OCI-M1 (cell line): ENCODE measurements around the gene MYH9.
"Not testable (repeated sequence)": the region's sequence is repeated elsewhere in the genome, so short reads cannot be mapped to it uniquely, and the experiment has no call there.

ENCODE experiments used
- DNase-seq: peaks from one replicate; lab custom pipeline; 2025; lab: John Stamatoyannopoulos, UW

Gene MYH9

GRCh38 chr22:36271951-36272350 is 115.8 kb downstream of the MYH9 start:
- not testable (repeated sequence) for DNase-seq

GRCh38 chr22:36271231-36271630 is 116.5 kb downstream of the MYH9 start:
- not testable (repeated sequence) for DNase-seq

- no peak for DNase-seq
Observed at GRCh38 chr22:36267896-36268485, 119.8 kb downstream of the MYH9 start.

- no peak for DNase-seq
Observed at GRCh38 chr22:36267058-36267457, 120.7 kb downstream of the MYH9 start.

DNA sequence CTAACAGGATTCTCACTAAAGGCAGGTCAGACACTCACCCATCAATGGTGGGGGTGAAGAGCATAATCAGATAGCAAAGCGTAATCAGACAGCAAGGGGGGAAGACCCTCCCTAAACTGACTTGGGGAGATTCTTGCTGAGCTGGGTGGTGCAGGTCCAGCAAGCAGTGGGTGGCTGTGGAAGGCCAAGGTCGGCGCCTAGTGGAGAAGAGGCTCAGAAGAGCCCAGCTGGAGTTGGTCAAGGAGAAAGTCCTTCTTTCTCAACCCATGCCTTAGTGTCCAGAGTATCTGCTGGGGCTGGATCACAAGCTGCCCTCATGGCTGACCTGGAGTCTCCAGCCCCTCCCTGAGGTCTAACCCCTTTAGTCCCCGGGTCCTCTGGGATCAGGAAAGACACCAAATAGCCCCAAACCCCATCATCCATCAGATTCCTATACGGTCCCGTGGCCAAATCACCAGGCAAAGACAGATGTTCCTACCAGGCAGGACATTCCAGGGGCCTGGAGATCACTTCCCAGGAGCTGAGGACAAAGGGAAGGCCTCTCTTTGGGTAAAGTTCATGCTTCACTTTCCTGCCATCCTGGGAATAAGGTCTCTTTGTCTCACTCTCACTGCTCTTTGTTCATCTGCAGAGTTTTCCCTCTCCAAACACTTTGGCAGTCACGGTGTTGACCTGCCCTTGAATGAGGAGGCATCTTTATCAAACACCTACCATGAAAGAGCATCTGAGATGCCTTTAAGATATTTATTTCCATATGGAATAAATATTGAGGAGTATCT is 123.7 kb downstream of the MYH9 start:
- not testable (repeated sequence) for DNase-seq

GRCh38 chr22:36263216-36263673 is 124.5 kb downstream of the MYH9 start:
- DNase-seq: peak; percentile 19

DNA sequence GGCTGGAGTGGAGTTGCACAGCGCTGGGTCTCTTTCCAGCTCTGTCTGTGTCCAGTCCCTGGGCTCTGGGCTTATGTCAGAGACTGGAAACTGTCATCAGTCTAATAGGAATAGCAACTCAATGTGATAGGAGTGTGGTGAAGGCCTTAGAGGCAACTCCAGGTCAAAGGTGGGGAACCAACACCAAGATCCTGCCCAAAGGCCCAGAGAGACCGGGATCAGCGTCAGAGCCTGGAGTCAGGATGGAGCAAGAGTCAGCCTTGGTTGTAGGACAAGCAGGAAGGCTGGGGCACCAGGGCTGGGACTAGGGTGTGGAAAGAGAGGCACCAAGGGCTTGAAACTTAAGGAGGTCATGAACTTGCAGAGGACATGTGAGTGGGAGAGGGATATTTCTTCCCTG is 125.5 kb downstream of the MYH9 start:
- DNase-seq: not testable (repeated sequence)

- not testable (repeated sequence) for DNase-seq
Observed at GRCh38 chr22:36261675-36262074, 126.1 kb downstream of the MYH9 start.

DNA sequence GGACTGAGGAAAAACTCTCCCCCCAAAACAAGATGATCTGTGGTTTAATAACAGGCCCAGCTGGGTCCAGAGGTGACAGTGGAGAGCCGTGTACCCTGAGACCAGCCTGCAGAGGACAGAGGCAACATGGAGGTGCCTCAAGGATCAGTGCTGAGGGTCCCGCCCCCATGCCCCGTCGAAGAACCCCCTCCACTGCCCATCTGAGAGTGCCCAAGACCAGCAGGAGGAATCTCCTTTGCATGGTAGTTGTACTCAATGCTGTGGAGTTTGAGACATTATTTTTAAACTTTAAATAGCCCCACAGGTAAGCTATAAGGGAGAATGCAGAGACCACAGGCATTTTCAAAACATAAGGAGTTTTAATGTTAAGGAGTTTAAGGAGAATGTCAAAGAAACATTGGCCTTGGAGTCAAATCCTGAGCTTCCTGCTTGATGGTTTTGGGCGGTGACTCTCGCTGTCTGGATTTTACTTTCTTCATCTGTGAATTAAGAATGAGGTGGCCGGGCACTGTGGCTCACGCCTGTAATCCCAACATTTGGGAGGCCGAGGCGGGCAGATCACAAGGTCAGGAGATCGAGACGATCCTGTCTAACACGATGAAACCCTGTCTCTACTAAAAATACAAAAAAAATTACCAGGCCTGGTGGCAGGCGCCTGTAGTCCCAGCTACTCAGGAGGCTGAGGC is 128.0 kb downstream of the MYH9 start:
- no peak for DNase-seq

GRCh38 chr22:36258701-36259614 is 128.8 kb downstream of the MYH9 start:
- peak; percentile 20 for DNase-seq

DNA sequence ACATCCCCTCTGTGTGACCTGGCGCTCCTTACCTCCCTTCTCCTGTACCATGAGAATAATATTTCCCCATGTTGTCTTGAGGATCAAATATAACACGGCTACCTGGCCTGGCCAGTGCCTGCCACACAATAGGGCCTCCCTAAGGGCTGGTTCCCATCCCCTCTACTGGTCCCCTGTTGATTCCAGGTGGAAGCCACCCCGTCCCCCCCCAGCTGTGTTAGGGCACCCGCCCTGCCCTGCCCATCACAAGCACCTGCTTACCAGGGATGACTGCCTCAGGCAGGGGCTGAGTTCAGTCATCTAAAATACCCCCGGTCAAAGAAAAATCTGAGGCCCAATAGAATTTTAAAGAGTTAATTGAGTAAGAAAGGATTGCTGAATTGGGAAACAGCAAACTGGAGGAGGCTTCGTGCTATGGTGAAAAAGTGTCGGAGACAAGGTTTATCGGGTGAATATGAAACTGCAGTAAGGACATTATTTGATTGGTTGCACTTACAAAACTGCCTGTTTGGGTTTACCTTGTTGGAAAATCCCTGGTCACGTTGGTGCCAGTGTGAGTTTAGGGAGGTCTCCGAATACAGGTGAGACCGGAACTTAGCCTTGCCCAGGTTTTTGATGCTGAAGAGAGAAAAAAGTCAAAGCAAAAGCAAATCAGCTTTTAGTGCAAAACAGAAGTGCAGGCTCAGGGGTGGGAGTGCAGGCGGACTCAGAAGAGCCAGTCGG is 129.7 kb downstream of the MYH9 start:
- DNase-seq: no peak

GRCh38 chr22:36257308-36257707 is 130.5 kb downstream of the MYH9 start:
- no peak for DNase-seq

DNA sequence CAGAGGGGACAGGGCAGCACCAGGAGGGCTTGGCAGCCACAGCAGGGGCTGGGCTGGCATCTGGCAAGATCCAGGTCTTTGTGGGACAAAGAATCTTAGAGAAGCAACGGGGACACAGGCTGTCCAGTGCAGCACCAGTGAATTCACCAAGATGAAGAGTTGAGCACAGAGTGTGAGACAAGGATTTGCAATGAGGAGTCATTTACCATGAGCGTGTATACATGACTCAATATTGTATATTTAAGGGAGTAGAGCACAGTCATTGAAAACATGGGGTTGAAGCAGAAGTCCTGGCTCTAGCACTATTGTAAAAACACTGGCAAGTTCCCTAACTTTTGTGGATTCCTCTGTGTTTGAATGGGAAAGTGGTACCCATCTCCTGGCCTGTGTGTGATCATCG is 131.3 kb downstream of the MYH9 start:
- no peak for DNase-seq

DNA sequence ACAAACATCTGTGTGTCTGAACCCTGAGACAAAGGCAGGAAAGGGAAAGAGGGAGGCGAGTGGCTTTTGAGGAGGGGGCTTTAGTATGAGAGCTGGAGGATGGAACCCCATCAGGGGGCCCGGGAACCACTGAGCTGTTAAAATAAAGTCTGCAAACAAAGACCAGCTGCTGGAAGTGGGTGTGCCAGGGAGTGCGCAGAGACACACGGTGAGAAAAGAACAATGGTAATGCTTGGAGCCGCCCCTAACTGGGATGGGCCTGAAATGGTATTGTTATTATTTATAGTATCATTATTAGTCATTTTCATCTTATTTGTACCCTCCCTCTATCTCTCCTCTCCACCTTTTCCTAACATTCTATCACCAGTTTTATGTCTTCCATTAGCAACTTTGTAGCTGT is 132.2 kb downstream of the MYH9 start:
- not testable (repeated sequence) for DNase-seq

DNA sequence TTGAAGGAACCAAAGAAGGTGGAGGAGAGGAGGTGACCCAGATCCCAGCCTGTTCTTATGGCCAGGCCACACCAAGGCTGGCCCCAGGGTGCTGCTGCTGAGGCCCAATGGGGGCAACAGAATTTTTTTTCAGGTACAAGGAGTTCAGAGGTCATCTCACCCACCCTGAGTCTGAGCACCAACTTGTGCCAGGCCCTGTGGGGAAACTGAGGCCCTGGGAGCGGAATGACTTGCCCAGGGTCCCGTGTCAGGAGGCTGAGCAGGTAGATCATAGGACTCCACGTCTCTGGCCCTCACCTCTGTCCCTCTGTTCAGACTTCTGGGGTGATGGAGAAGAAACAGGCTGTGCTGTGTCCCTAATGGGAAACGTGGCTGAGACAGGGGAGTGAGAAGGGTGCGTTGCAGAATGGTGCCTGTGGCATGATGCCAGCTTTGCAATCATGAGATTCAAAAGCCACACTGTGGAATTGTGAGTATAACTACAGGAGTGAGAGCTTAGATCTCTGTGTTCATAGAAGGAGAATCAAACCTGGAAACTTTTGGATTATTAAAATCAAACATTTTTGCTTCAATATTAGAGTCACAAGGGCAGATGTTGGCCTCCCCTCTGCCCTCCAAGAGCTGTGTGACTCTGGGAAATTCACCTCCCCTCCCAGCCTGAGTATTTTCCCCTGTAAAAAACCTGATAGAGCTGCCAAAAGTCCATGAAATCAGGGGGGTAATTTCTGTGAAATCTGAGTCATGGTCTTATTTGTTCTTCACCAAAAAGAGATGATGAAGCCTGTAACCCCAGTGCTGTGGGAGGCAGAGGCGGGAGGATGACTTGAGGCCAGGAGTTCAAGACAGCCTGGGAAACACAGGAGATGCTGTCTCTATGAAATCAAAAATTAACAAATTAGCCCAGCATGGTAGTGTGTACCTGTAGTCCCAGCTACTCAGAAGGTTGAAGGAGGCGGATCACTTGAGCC is 134.0 kb downstream of the MYH9 start:
- DNase-seq: peak; percentile 55

- peak; percentile 93 for DNase-seq
Observed at GRCh38 chr22:36252754-36253522, 134.8 kb downstream of the MYH9 start, which contains the start of gene APOL1. Gene APOL1 (plus strand): TSS chr22:36253133. CDS start chr22:36254956, 1,823 bp downstream.

DNA sequence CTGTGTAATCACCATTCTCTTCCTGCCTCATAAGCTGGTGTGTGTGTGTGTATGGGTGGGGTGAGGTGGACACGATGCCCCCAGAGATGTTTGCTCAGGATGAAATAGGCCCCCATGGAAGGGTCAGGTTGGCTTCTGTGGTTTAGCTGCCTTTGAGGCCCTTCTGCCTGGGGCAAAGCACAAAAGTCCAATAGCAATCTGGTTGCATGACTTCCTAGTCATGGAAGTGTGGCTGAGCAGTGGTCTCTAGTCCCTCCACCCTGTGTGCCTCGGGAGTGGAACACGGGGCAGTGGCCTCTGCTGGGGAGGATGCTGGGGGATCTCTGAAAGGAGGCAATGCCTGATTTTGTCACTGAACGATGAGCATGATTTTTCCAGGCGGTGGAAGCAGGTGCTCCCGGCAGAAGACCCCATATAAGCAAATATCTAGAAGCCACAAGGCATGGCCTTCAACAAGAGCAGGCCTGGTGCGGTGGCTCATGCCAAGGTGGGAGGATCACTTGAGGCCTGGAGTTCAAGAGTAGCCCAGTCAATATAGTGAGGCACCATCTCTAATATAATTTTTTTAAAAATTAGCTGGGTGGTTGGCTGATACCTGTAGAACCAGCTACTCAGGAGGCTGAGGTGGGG is 135.7 kb downstream of the MYH9 start:
- DNase-seq: not testable (repeated sequence)

DNA sequence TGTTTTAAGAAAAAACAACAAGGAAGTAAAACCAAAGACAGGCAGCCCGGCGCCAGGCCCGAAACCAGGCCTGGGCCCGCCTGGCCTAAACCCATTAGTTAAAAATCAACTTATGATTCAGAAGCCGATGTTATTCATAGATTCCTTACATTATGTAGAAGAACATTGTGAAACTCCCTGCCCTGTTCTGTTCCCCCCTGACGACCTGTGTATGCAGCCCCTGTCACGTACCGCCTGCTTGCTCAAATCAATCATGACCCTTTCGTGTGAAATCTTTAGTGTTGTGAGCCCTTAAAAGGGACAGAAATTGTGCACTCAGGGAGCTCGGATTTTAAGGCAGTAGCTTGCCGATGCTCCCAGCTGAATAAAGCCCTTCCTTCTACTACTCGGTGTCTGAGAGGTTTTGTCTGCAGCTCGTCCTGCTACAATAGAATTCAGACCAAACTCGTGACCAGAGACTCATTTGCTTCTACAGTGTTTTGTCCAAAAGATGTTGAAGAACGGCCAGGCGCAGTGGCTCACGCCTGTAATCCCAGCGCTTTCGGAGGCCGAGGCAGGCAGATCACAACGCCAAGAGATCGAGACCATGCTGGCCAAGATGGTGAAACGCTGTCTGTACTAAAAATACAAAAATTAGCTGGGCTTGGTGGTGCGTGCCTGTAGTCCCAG is 137.3 kb downstream of the MYH9 start:
- DNase-seq: not testable (repeated sequence)
